Measurements from ENCODE around the gene MDP1.

GRCh38 chr14:24194186-24194872 lies 21.5 kb downstream of the MDP1 start:
- TF ChIP-seq CTCF (IDR thresholded peaks at IDR 0.05) (no peak), POLR2A (IDR thresholded peaks at IDR 0.05) (no peak)
